Ureter (tissue), 1 donor: ENCODE data around the gene ELL2. TPM values are rescaled to one million over a fixed set of nuclear protein-coding genes. Genes with fewer than 3 reads are reported as not detected.
"Not testable (repeated sequence)": the region's sequence is repeated elsewhere in the genome, so short reads cannot be mapped to it uniquely, and the experiment has no call there.

Experiments
- DNase-seq: peaks from one replicate; pipeline ENCODE4 v3.0.0-alpha.2; 2020; ENCODE audit warnings: low spot score
- total RNA-seq: library from RNA; stranded (reverse); gene quantifications from one replicate; pipeline ENCODE4 v1.2.4, GENCODE V29; 2023
- donor health status: DM: yes; HTN: yes; CAD: no.

ELL2 gene
- total RNA-seq, 1 donor from 2014 or later: 77.8 TPM

- DNase-seq: no peak
Measured at GRCh38 chr5:95880081-95880926, 81.3 kb downstream of the ELL2 start.

- no peak for DNase-seq
Measured at GRCh38 chr5:95879661-95880060, 82.0 kb downstream of the ELL2 start.

- DNase-seq: no peak
Measured at GRCh38 chr5:95878417-95879323, 83.0 kb downstream of the ELL2 start.

GRCh38 chr5:95876782-95877181, 84.9 kb downstream of the ELL2 start:
- no peak for DNase-seq

GRCh38 chr5:95874246-95874645, 87.4 kb downstream of the ELL2 start:
- DNase-seq: no peak

GRCh38 chr5:95873351-95873750, 88.3 kb downstream of the ELL2 start:
- DNase-seq: no peak

GRCh38 chr5:95872346-95873268, 89.0 kb downstream of the ELL2 start:
- no peak for DNase-seq

- no peak for DNase-seq
Measured at GRCh38 chr5:95871146-95871806, 90.4 kb downstream of the ELL2 start.

GRCh38 chr5:95870105-95870672, 91.5 kb downstream of the ELL2 start:
- no peak for DNase-seq

GRCh38 chr5:95869173-95869855, 92.3 kb downstream of the ELL2 start:
- not testable (repeated sequence) for DNase-seq

- DNase-seq: no peak
Measured at GRCh38 chr5:95868136-95868535, 93.5 kb downstream of the ELL2 start.

- no peak for DNase-seq
Measured at GRCh38 chr5:95866435-95867040, 95.1 kb downstream of the ELL2 start.

- no peak for DNase-seq
Measured at GRCh38 chr5:95864944-95865504, 96.6 kb downstream of the ELL2 start.

- DNase-seq: no peak
Measured at GRCh38 chr5:95864456-95864855, 97.2 kb downstream of the ELL2 start.

GRCh38 chr5:95863383-95863757, 98.3 kb downstream of the ELL2 start:
- no peak for DNase-seq

- DNase-seq: no peak
Measured at GRCh38 chr5:95862671-95863382, 98.8 kb downstream of the ELL2 start.

GRCh38 chr5:95861864-95862561, 99.6 kb downstream of the ELL2 start:
- DNase-seq: no peak

- peak; percentile 74 for DNase-seq
Measured at GRCh38 chr5:95861221-95861863, 100.3 kb downstream of the ELL2 start.
